GM23338 (cell line): ENCODE results near the gene IRF3. TPM values are rescaled to one million over a fixed set of nuclear protein-coding genes. Genes with fewer than 3 reads are reported as not detected.

ENCODE experiments used
- ATAC-seq: fragments of 200-7000 bp; cut with Tn5 transposase; 3 replicates; pipeline ENCODE4 v1.9.1; 2020
- DNase-seq: peaks from one replicate; pipeline ENCODE4 v3.0.0-alpha.2; 2015; ENCODE audit warnings: low spot score
- H2AFZ ChIP-seq: fragments of 200-600 bp; sonication (generic); 2 replicates; pipeline ENCODE4 v1.8.0; 2016; ENCODE audit warnings: antibody characterized with exemption, mild to moderate bottlenecking, moderate library complexity
- H3F3A ChIP-seq: fragments of 200-600 bp; sonication (generic); replicated peaks from 2 replicates; pipeline ENCODE4 v1.8.0; 2017; ENCODE audit warnings: antibody characterized with exemption, mixed run types, low read depth
- H3K27ac ChIP-seq: fragments of 200-600 bp; sonication (generic); 2 replicates; pipeline ENCODE4 v1.6.1; 2016; ENCODE audit warnings: low read depth
- H3K27me3 ChIP-seq: fragments of 200-600 bp; sonication (generic); 2 replicates; pipeline ENCODE4 v1.8.0; 2016; ENCODE audit warnings: mild to moderate bottlenecking, mixed run types, moderate library complexity; ENCODE audit not compliant: insufficient read depth
- H3K36me3 ChIP-seq: fragments of 200-600 bp; sonication (generic); 2 replicates; pipeline ENCODE4 v1.8.0; 2016; ENCODE audit warnings: mild to moderate bottlenecking; ENCODE audit not compliant: insufficient read depth
- H3K4me1 ChIP-seq: fragments of 200-600 bp; sonication (generic); 2 replicates; pipeline ENCODE4 v1.8.0; 2016; ENCODE audit warnings: mild to moderate bottlenecking, moderate library complexity; ENCODE audit not compliant: insufficient read depth
- H3K4me2 ChIP-seq: fragments of 200-600 bp; sonication (generic); 2 replicates; pipeline ENCODE4 v1.7.1; 2017; ENCODE audit warnings: mixed run types
- H3K4me3 ChIP-seq: fragments of 200-600 bp; sonication (generic); 2 replicates; pipeline ENCODE4 v1.6.1; 2016; ENCODE audit warnings: mixed run types
- H3K79me2 ChIP-seq: fragments of 200-600 bp; sonication (generic); replicated peaks from 2 replicates; pipeline ENCODE4 v1.8.0; 2017; ENCODE audit warnings: mild to moderate bottlenecking; ENCODE audit not compliant: insufficient read depth
- H3K9me2 ChIP-seq: fragments of 200-600 bp; sonication (generic); 2 replicates; pipeline ENCODE4 v1.8.0; 2017; ENCODE audit not compliant: insufficient read depth
- H4K20me1 ChIP-seq: fragments of 200-600 bp; sonication (generic); replicated peaks from 2 replicates; pipeline ENCODE4 v1.8.0; 2017; ENCODE audit warnings: mild to moderate bottlenecking; ENCODE audit not compliant: insufficient read depth
- H3K27ac Mint-ChIP-seq: 2 replicates; pipeline ENCODE4 v1.8.0; 2020; ENCODE audit warnings: inconsistent platforms, mild to moderate bottlenecking, moderate library complexity, mixed read lengths
- H3K27me3 Mint-ChIP-seq: 3 replicates; pipeline ENCODE4 v1.8.0; 2022; ENCODE audit warnings: low read depth, mild to moderate bottlenecking, moderate library complexity, mixed read lengths, inconsistent platforms; ENCODE audit not compliant: insufficient read depth, poor library complexity
- H3K36me3 Mint-ChIP-seq: 3 replicates; pipeline ENCODE4 v1.8.0; 2021; ENCODE audit warnings: low read depth, mild to moderate bottlenecking, inconsistent platforms, moderate library complexity, mixed read lengths
- H3K4me1 Mint-ChIP-seq: 3 replicates; pipeline ENCODE4 v1.8.0; 2020; ENCODE audit warnings: mild to moderate bottlenecking, inconsistent platforms, mixed read lengths
- H3K4me3 Mint-ChIP-seq: 3 replicates; pipeline ENCODE4 v1.8.0; 2021; ENCODE audit warnings: moderate library complexity, mild to moderate bottlenecking, inconsistent platforms, mixed read lengths
- H3K9me3 Mint-ChIP-seq: 3 replicates; pipeline ENCODE4 v1.8.0; 2020; ENCODE audit warnings: moderate library complexity, mild to moderate bottlenecking, inconsistent platforms, mixed read lengths
- polyA plus RNA-seq: library from polyadenylated mRNA; unstranded; fragments of >200 nt; fragmentation: Nextera tagmentation; extraction: Ambion mirVana; gene quantifications from 2 replicates; pipeline ENCODE4 v1.2.1, GENCODE V29; 2016
- total RNA-seq: library from RNA; depleted of rRNA; stranded (reverse); fragments of >200 nt; shearing (Covaris generic); gene quantifications from 2 replicates; pipeline ENCODE4 v1.2.3, GENCODE V29; 2014
- TF ChIP-seq, protein P1 (sequence below), 2 experiments: fragments of 200-600 bp in 1 of 2; sonication (generic) in 1 of 2; conservative IDR thresholded peaks; 2 replicates each; pipeline versions ENCODE4 v1.5.1 to v1.6.1; 2016 to 2017; ENCODE audit warnings: antibody characterized with exemption in 2 of 2, low read depth in 2 of 2, mild to moderate bottlenecking in 2 of 2, moderate library complexity in 1 of 2
- TF ChIP-seq, protein P2 (sequence below): fragments of 250-450 bp; sonication (Bioruptor Pico); IDR thresholded peaks from 2 replicates; pipeline ENCODE4 v1.5.0; 2020; ENCODE audit warnings: mild to moderate bottlenecking, moderate library complexity

The IRF3 gene
- total and polyA plus RNA-seq, 2 experiments from 2014 or later: 57.4 to 164 TPM

DNA sequence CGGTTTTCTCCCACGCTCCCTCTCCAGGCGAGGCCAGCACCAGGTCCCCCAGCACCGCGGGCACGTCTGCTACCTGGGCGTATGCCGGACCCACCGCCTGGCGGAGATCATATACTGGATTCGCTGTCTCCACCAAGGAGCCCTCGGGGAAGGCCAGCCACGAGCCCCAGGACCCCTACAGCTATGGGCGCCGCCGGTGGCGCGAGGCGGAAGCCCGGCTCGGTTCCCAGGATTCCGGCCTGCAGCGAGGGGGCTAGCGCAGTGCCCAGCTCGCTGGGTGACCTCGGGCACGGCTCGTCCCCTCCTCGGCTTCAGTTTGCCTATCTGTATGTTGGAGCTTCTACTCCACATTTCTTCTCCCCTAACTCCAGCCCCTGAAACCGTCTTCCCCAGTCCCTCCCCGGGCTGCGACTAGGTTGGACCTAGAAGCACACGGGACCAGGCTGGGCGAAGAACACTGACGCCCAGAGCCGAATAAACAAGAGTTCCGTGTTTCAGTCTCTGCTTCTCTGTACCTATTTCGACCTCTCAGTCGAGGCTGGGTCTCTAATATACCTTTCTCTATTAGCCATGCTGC is 24.5 kb upstream of the IRF3 start:
- Histone ChIP-seq H3F3A (peaks cover 52% of the 10 kb centered on the region), H3K27me3 (no peaks in the 10 kb centered on the region), H3K4me2 (peak overlapping the region; percentile 99), H3K4me3 (peak overlapping the region; percentile 97), H4K20me1 (peaks cover 31% of the 10 kb centered on the region), H3K4me1 (peaks cover 29% of the 10 kb centered on the region), H3K9me2 (no peaks in the 10 kb centered on the region), H3K36me3 (peaks cover 5% of the 10 kb centered on the region), H3K27ac (peak overlapping the region; percentile 76; the same call in 1 of the 2 replicates), H2AFZ (no peak overlapping the region; the same call in 1 of the 2 replicates), H3K79me2 (peaks cover 14% of the 10 kb centered on the region)
- H3K27ac Mint-ChIP-seq: peak overlapping the region; percentile 95
- peaks cover 48% of the 10 kb centered on the region for H3K36me3 Mint-ChIP-seq
- DNase-seq: peak; percentile 34
- peaks cover 37% of the 10 kb centered on the region for H3K27me3 Mint-ChIP-seq
- H3K4me1 Mint-ChIP-seq: peaks cover 42% of the 10 kb centered on the region
- peaks cover 8% of the 10 kb centered on the region for H3K9me3 Mint-ChIP-seq
- ATAC-seq: peak; percentile 6
- TF ChIP-seq, protein P1, sequence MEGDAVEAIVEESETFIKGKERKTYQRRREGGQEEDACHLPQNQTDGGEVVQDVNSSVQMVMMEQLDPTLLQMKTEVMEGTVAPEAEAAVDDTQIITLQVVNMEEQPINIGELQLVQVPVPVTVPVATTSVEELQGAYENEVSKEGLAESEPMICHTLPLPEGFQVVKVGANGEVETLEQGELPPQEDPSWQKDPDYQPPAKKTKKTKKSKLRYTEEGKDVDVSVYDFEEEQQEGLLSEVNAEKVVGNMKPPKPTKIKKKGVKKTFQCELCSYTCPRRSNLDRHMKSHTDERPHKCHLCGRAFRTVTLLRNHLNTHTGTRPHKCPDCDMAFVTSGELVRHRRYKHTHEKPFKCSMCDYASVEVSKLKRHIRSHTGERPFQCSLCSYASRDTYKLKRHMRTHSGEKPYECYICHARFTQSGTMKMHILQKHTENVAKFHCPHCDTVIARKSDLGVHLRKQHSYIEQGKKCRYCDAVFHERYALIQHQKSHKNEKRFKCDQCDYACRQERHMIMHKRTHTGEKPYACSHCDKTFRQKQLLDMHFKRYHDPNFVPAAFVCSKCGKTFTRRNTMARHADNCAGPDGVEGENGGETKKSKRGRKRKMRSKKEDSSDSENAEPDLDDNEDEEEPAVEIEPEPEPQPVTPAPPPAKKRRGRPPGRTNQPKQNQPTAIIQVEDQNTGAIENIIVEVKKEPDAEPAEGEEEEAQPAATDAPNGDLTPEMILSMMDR (conservative IDR thresholded peaks at IDR 0.05; ENCODE audit: low read depth in 2 of 2): 0 out of 4 replicates have a peak, but pooled peaks of 1 of the 2 experiments have one; percentile 6
- TF ChIP-seq, protein P2, sequence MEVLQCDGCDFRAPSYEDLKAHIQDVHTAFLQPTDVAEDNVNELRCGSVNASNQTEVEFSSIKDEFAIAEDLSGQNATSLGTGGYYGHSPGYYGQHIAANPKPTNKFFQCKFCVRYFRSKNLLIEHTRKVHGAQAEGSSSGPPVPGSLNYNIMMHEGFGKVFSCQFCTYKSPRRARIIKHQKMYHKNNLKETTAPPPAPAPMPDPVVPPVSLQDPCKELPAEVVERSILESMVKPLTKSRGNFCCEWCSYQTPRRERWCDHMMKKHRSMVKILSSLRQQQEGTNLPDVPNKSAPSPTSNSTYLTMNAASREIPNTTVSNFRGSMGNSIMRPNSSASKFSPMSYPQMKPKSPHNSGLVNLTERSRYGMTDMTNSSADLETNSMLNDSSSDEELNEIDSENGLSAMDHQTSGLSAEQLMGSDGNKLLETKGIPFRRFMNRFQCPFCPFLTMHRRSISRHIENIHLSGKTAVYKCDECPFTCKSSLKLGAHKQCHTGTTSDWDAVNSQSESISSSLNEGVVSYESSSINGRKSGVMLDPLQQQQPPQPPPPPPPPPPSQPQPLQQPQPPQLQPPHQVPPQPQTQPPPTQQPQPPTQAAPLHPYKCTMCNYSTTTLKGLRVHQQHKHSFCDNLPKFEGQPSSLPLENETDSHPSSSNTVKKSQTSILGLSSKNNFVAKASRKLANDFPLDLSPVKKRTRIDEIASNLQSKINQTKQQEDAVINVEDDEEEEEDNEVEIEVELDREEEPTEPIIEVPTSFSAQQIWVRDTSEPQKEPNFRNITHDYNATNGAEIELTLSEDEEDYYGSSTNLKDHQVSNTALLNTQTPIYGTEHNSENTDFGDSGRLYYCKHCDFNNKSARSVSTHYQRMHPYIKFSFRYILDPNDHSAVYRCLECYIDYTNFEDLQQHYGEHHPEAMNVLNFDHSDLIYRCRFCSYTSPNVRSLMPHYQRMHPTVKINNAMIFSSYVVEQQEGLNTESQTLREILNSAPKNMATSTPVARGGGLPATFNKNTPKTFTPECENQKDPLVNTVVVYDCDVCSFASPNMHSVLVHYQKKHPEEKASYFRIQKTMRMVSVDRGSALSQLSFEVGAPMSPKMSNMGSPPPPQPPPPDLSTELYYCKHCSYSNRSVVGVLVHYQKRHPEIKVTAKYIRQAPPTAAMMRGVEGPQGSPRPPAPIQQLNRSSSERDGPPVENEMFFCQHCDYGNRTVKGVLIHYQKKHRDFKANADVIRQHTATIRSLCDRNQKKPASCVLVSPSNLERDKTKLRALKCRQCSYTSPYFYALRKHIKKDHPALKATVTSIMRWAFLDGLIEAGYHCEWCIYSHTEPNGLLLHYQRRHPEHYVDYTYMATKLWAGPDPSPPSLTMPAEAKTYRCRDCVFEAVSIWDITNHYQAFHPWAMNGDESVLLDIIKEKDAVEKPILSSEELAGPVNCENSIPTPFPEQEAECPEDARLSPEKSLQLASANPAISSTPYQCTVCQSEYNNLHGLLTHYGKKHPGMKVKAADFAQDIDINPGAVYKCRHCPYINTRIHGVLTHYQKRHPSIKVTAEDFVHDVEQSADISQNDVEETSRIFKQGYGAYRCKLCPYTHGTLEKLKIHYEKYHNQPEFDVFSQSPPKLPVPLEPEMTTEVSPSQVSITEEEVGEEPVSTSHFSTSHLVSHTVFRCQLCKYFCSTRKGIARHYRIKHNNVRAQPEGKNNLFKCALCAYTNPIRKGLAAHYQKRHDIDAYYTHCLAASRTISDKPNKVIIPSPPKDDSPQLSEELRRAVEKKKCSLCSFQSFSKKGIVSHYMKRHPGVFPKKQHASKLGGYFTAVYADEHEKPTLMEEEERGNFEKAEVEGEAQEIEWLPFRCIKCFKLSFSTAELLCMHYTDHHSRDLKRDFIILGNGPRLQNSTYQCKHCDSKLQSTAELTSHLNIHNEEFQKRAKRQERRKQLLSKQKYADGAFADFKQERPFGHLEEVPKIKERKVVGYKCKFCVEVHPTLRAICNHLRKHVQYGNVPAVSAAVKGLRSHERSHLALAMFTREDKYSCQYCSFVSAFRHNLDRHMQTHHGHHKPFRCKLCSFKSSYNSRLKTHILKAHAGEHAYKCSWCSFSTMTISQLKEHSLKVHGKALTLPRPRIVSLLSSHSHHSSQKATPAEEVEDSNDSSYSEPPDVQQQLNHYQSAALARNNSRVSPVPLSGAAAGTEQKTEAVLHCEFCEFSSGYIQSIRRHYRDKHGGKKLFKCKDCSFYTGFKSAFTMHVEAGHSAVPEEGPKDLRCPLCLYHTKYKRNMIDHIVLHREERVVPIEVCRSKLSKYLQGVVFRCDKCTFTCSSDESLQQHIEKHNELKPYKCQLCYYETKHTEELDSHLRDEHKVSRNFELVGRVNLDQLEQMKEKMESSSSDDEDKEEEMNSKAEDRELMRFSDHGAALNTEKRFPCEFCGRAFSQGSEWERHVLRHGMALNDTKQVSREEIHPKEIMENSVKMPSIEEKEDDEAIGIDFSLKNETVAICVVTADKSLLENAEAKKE (CRISPR knock-in tag): no peak
- peak overlapping the region; percentile 94 for H3K4me3 Mint-ChIP-seq
